KMS-11 (cell line): ENCODE data around the gene HEXD.

Experiments used
- H2AFZ ChIP-seq: fragments of 200-600 bp; sonication (generic); 2 replicates; pipeline ENCODE4 v1.6.1; 2016; ENCODE audit warnings: antibody characterized with exemption, mixed run types, low read depth
- H3K27ac ChIP-seq: fragments of 200-600 bp; sonication (generic); 2 replicates; pipeline ENCODE4 v1.6.1; 2016; ENCODE audit warnings: mild to moderate bottlenecking, mixed run types
- H3K27me3 ChIP-seq: fragments of 200-600 bp; sonication (generic); 2 replicates; pipeline ENCODE4 v1.6.1; 2017; ENCODE audit warnings: mild to moderate bottlenecking, low read depth, mixed run types, moderate library complexity; ENCODE audit not compliant: insufficient read depth
- H3K36me3 ChIP-seq: fragments of 200-600 bp; sonication (generic); 2 replicates; pipeline ENCODE4 v1.6.1; 2017; ENCODE audit warnings: mild to moderate bottlenecking, mixed run types; ENCODE audit not compliant: insufficient read depth
- H3K4me1 ChIP-seq: fragments of 200-600 bp; sonication (generic); 2 replicates; pipeline ENCODE4 v1.6.1; 2016; ENCODE audit warnings: mild to moderate bottlenecking, low read depth, mixed run types; ENCODE audit not compliant: poor library complexity, severe bottlenecking
- H3K4me2 ChIP-seq: fragments of 200-600 bp; sonication (generic); 2 replicates; pipeline ENCODE4 v1.7.0; 2016; ENCODE audit warnings: mild to moderate bottlenecking, mixed run types
- H3K4me3 ChIP-seq: fragments of 200-600 bp; sonication (generic); IDR thresholded peaks from 2 replicates; pipeline ENCODE4 v1.6.1; 2017; ENCODE audit warnings: low read depth, low read length, mixed read lengths; ENCODE audit not compliant: insufficient read depth
- H3K79me2 ChIP-seq: fragments of 200-600 bp; sonication (generic); 2 replicates; pipeline ENCODE4 v1.6.1; 2016; ENCODE audit warnings: low read depth, mixed run types; ENCODE audit not compliant: insufficient read depth
- H3K9ac ChIP-seq: fragments of 200-600 bp; sonication (generic); 2 replicates; pipeline ENCODE4 v1.6.1; 2016; ENCODE audit warnings: mild to moderate bottlenecking, mixed run types
- H4K20me1 ChIP-seq: fragments of 200-600 bp; sonication (generic); 2 replicates; pipeline ENCODE4 v1.6.1; 2016; ENCODE audit warnings: mild to moderate bottlenecking, mixed run types; ENCODE audit not compliant: insufficient read depth
- TF ChIP-seq, protein P1 (sequence below): fragments of 200-600 bp; sonication (generic); conservative IDR thresholded peaks from 2 replicates; pipeline ENCODE4 v1.6.1; 2017; ENCODE audit warnings: low read depth, mild to moderate bottlenecking, antibody characterized with exemption, low read length, moderate library complexity, mixed read lengths

Gene HEXD

DNA sequence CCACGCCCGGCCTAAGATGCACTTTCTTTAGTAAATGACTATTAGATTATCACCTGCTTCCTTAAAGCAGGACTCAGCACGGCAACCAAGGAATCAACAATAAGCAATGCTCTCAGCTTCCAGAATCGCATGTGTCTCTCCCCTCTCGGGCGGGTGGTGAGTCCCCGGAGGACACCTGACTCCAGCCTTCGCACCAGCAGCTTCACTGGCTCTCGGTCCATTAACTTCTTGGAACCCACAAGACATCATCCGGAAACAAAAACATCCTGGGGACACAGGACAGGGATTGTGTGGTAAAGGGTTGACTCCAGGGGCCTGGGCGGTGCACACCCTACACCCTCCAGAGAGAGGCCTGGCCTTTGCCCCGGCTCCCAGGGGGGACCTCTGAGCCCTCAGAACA, 23.9 kb upstream of the HEXD start:
- H4K20me1 ChIP-seq = no peaks in the 10 kb centered on the region
- H3K27ac ChIP-seq = no peak overlapping the region
- TF ChIP-seq, protein P1, sequence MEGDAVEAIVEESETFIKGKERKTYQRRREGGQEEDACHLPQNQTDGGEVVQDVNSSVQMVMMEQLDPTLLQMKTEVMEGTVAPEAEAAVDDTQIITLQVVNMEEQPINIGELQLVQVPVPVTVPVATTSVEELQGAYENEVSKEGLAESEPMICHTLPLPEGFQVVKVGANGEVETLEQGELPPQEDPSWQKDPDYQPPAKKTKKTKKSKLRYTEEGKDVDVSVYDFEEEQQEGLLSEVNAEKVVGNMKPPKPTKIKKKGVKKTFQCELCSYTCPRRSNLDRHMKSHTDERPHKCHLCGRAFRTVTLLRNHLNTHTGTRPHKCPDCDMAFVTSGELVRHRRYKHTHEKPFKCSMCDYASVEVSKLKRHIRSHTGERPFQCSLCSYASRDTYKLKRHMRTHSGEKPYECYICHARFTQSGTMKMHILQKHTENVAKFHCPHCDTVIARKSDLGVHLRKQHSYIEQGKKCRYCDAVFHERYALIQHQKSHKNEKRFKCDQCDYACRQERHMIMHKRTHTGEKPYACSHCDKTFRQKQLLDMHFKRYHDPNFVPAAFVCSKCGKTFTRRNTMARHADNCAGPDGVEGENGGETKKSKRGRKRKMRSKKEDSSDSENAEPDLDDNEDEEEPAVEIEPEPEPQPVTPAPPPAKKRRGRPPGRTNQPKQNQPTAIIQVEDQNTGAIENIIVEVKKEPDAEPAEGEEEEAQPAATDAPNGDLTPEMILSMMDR = no peak
- no peak overlapping the region for H3K9ac ChIP-seq
- H3K36me3 ChIP-seq = no peaks in the 10 kb centered on the region; the same call in 1 of the 2 replicates
- H3K4me2 ChIP-seq = no peak overlapping the region
- H3K27me3 ChIP-seq = no peaks in the 10 kb centered on the region
- H3K4me3 ChIP-seq = no peak overlapping the region
- no peak overlapping the region for H2AFZ ChIP-seq
- H3K4me1 ChIP-seq = peaks cover 4% of the 10 kb centered on the region
- no peaks in the 10 kb centered on the region for H3K79me2 ChIP-seq

DNA sequence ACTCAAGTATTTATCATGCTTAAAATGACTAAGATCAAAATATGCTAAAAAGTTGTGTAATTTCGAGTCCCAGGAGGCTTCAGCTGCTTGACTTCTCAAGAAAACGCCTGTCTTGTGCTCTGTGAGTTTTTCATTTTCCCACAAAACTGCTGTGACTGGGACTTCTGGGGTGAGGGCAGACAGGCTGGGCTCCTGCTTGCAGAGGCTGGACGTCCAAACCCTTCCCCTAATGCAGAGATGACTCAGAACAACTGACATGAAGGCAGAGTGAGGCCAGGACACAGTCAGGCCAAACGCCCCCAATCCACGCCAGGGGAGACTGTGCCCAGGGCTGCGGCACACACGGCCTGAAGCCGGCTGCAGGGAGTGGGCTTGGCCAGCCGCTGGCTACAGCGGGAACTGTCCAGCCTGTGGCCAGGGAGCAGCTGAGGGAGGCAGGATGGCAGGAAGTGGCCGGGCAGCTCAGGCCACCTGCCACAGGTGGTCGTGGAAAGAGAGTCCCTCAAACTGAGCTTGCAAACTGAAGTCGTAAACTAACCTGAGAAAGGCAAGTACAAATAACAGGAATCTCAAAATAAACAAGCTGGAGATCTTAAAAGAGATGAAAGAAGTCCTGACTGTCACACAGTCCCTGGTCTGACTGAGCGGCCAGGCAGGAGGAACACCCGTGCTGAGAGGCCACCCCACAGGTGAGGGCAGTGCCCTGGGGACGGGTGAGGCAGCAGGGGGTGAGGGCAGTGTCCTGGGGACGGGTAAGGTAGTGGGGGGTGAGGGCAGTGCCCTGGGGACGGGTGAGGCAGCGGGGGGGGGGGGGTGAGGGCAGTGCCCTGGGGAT, 21.3 kb upstream of the HEXD start:
- no peak overlapping the region for H2AFZ ChIP-seq
- H3K79me2 ChIP-seq = no peaks in the 10 kb centered on the region
- TF ChIP-seq, protein P1 = no peak
- no peaks in the 10 kb centered on the region for H4K20me1 ChIP-seq
- no peaks in the 10 kb centered on the region for H3K27me3 ChIP-seq
- no peaks in the 10 kb centered on the region; the same call in 1 of the 2 replicates for H3K36me3 ChIP-seq
- no peak overlapping the region for H3K9ac ChIP-seq
- no peak overlapping the region for H3K4me3 ChIP-seq
- no peak overlapping the region for H3K4me2 ChIP-seq
- peaks cover 29% of the 10 kb centered on the region for H3K4me1 ChIP-seq
- no peak overlapping the region for H3K27ac ChIP-seq

GRCh38 chr17:82397449-82398335, 20.5 kb upstream of the HEXD start:
- no peak overlapping the region for H3K9ac ChIP-seq

GRCh38 chr17:82399041-82399441, 19.1 kb upstream of the HEXD start:
- no peak overlapping the region for H2AFZ ChIP-seq
- H3K4me3 ChIP-seq = no peak overlapping the region
- TF ChIP-seq, protein P1 = no peak
- H3K27ac ChIP-seq = no peak overlapping the region; the same call in 1 of the 2 replicates
- peak overlapping the region; percentile 84; the same call in 1 of the 2 replicates for H3K4me2 ChIP-seq
- no peaks in the 10 kb centered on the region for H3K27me3 ChIP-seq
- H3K9ac ChIP-seq = no peak overlapping the region
- peaks cover 51% of the 10 kb centered on the region for H3K4me1 ChIP-seq
- H4K20me1 ChIP-seq = no peaks in the 10 kb centered on the region
- H3K79me2 ChIP-seq = no peaks in the 10 kb centered on the region
- H3K36me3 ChIP-seq = no peaks in the 10 kb centered on the region

More at GRCh38 chr17:82397449-82398335, 20.5 kb upstream of the HEXD start:
- H3K27ac ChIP-seq = no peak overlapping the region
- H3K36me3 ChIP-seq = no peaks in the 10 kb centered on the region
- H4K20me1 ChIP-seq = no peaks in the 10 kb centered on the region
- H3K4me3 ChIP-seq = no peak overlapping the region
- no peaks in the 10 kb centered on the region for H3K79me2 ChIP-seq
- TF ChIP-seq, protein P1 = no peak
- H3K4me2 ChIP-seq = no peak overlapping the region; the same call in 1 of the 2 replicates
- H2AFZ ChIP-seq = no peak overlapping the region
- H3K27me3 ChIP-seq = no peaks in the 10 kb centered on the region
- peaks cover 38% of the 10 kb centered on the region for H3K4me1 ChIP-seq
